Measurements from ENCODE around the gene KRTAP10-2.

GRCh38 chr21:44534688-44535087 lies 16.6 kb downstream of the KRTAP10-2 start:
- TF ChIP-seq EZH2phosphoT487 (IDR thresholded peaks at IDR 0.05; ENCODE audit: borderline replicate concordance) (no peak), CTCF (IDR thresholded peaks at IDR 0.05 in 2 of 3, conservative IDR thresholded peaks at IDR 0.05 in 1 of 3; ENCODE audit: borderline replicate concordance in 1 of 3, insufficient read depth in 1 of 3, low read depth in 2 of 3, low read length in 2 of 3) (no peak), ELF1 (IDR thresholded peaks at IDR 0.05; ENCODE audit: borderline replicate concordance, low read depth) (no peak), POLR2AphosphoS5 (IDR thresholded peaks at IDR 0.05; ENCODE audit: low read depth, low read length) (no peak), POLR2A (IDR thresholded peaks at IDR 0.05; ENCODE audit: borderline replicate concordance, extremely low read depth, insufficient read depth, insufficient read length) (no peak), SRF (IDR thresholded peaks at IDR 0.05; ENCODE audit: low read depth) (no peak), FOSL1 (IDR thresholded peaks at IDR 0.05; ENCODE audit: low read depth) (no peak), EZH2 (IDR thresholded peaks at IDR 0.05) (no peak), RAD21 (IDR thresholded peaks at IDR 0.05; ENCODE audit: low read depth) (no peak)

Measured in HCT116 (cell line).